Effector memory CD4-positive, alpha-beta T cell (primary cell): ENCODE results near the gene HBP1.
"Not testable (repeated sequence)": the region's sequence is repeated elsewhere in the genome, so short reads cannot be mapped to it uniquely, and the experiment has no call there.

Experiments
- DNase-seq, 3 donors: peaks; one replicate each; pipeline ENCODE4 v3.0.0-alpha.2; 2020
- H3K27ac ChIP-seq: 2 replicates; pipeline ENCODE4 v1.7.0; 2013; ENCODE audit warnings: mild to moderate bottlenecking, low read length, moderate library complexity; ENCODE audit not compliant: insufficient read depth, poor library complexity, severe bottlenecking
- H3K27me3 ChIP-seq: replicated peaks from 2 replicates; pipeline ENCODE4 v1.7.0; 2013; ENCODE audit warnings: mild to moderate bottlenecking, low read length; ENCODE audit not compliant: insufficient read depth, control insufficient read depth, poor library complexity, severe bottlenecking
- H3K36me3 ChIP-seq: 2 replicates; pipeline ENCODE4 v1.7.0; 2013; ENCODE audit warnings: mild to moderate bottlenecking, low read length, moderate library complexity; ENCODE audit not compliant: control insufficient read depth, insufficient read depth
- H3K4me1 ChIP-seq: 2 replicates; pipeline ENCODE4 v1.7.0; 2013; ENCODE audit warnings: low read length, mild to moderate bottlenecking; ENCODE audit not compliant: control insufficient read depth, insufficient read depth, poor library complexity, severe bottlenecking
- H3K4me3 ChIP-seq: 2 replicates; pipeline ENCODE4 v1.7.0; 2013; ENCODE audit warnings: low read length, low read depth, mild to moderate bottlenecking; ENCODE audit not compliant: insufficient read depth, poor library complexity, severe bottlenecking
- H3K9me3 ChIP-seq: 2 replicates; pipeline ENCODE4 v1.7.0; 2013; ENCODE audit warnings: mild to moderate bottlenecking, low read length, moderate library complexity; ENCODE audit not compliant: control insufficient read depth

The HBP1 gene

DNA sequence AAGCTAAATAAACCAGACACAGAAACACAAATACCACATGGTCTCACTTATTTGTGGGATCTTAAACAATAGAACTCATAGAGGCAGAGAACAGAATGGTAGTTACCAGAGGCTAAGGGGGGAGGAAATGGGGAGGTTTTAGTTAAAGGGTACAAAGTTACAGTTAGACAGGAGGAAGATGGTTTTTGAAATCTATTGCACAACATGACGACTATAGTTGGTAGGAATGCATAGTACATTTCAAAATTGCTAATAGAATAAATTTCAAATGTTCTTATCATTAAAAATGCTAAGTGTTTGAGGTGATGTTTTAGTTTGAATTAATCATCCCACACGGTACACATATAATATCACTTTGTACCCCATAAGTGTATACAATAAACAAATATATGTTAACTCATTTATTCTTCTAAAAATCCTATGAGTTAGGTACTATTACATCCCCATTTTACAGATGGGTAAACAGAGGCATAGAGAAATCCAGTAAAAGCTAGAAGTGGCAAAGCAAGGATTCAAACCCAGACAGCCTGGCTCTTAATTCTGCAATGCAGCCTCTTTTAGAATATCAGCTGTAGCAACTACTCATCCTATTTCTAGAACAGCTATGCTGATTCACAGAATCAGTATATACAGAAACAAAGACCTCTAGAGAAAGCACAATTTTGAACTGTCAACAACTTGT, 50.9 kb downstream of the HBP1 start:
- Histone ChIP-seq H3K36me3 (peaks cover 9% of the 10 kb centered on the region), H3K27me3 (no peaks in the 10 kb centered on the region), H3K4me3 (no peak overlapping the region), H3K9me3 (no peaks in the 10 kb centered on the region), H3K27ac (no peak overlapping the region), H3K4me1 (no peaks in the 10 kb centered on the region)
- DNase-seq = no peak

DNA sequence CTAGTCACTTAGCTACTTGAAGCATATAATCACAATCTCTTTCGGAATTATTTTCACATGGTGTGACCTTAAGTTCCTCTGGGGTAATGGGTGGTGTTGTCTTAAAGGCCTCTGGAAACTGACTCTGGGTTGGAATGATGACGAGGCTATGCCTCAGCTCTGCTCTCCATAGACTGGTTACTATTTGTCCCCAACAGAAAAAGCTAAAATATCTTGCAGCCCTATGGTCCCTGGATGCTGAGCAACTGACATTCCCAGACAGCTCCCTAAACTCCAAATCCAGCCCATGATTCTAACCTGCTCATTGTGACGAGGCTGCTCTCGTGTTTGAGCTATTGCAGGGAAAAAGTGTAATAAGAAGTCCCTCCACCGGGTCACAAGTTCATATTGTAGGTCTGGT, 51.6 kb downstream of the HBP1 start:
- no peaks in the 10 kb centered on the region for H3K9me3 ChIP-seq
- H3K4me1 ChIP-seq = no peaks in the 10 kb centered on the region
- H3K36me3 ChIP-seq = peaks cover 9% of the 10 kb centered on the region
- H3K4me3 ChIP-seq = no peak overlapping the region
- H3K27ac ChIP-seq = no peak overlapping the region
- H3K27me3 ChIP-seq = no peaks in the 10 kb centered on the region
- no peak for DNase-seq

DNA sequence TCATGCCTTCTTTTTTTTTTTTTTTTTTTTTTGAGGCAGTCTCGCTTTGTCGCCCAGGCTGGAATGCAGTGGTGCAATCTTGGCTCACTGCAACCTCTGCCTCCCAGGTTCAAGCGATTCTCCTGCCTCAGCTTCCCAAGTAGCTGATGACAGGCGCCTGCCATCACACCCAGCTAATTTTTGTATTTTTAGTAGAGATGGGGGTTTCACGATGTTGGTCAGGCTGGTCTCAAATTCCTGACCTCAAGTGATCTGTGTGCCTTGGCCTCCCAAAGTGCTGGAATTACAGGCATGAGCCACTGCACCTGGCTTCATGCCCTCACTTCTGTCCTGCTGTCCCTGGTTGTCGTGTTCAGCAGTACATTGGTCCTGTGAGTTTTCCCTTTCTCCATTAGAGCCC, 52.0 kb downstream of the HBP1 start:
- not testable (repeated sequence) for H3K27ac ChIP-seq, H3K27me3 ChIP-seq, DNase-seq, H3K36me3 ChIP-seq, H3K9me3 ChIP-seq, H3K4me1 ChIP-seq, H3K4me3 ChIP-seq

DNA sequence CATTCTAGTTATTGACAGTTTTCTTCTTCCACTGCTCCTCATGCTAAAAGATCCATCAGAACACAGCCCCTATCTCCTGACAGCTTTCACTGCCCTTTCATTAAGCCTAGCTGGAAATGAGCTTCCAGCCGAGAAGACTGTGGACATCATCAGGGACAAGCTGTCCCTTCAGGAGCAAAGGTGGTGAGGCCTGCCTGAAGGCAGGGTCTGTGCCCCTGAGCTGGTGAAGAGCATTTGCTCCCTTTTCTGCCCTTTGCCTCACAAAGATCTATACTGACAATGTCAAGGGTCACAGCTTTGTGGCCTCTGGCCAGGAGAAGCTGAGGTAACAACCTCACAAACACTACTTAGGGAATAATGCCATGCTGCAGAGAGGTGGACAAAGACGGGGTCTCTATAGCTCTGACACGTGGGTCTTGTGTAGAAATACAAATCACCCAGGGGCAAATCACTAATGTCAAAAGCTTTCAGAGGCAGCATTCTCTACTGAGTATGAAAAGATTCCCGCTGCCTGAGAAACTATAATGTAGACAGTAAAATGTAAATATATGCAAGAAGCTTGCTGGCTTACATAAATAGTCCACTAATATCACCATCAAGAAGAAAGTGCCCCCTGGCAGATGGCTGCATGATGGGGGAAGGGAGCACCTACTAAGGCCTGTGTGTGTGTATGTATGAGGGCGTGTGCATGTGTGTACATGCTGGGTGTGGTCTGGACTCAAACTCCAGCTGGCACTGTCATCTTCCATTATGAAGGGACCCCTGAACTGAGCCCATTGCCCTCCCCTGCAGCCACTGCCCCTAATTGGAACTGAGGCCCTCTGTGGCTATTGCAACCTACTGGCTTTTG, 55.8 kb downstream of the HBP1 start:
- Histone ChIP-seq H3K36me3 (peaks cover 14% of the 10 kb centered on the region), H3K4me1 (no peaks in the 10 kb centered on the region), H3K27me3 (no peaks in the 10 kb centered on the region), H3K9me3 (no peaks in the 10 kb centered on the region), H3K27ac (no peak overlapping the region), H3K4me3 (no peak overlapping the region)
- no peak for DNase-seq

DNA sequence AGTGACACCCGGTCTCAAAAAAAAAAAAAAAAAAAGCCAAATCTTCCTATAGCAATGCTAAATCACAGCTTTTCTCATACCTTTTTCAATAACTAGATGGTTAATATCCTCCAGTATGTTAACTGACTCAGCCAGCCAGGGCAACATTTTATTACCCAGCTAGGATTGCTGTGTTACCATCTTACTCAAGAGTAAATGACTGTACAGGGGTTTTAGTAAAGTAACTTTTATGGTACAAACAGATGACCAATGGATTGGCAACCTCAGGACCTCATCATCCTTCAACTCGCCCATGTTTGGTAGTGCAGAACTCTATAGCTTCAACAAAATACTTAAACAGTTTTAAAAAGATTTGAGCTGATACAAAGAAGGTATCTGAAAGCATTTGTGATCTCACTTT, 59.5 kb downstream of the HBP1 start:
- no peak overlapping the region for H3K4me3 ChIP-seq
- DNase-seq = no peak
- peaks cover 13% of the 10 kb centered on the region for H3K36me3 ChIP-seq
- no peaks in the 10 kb centered on the region for H3K9me3 ChIP-seq
- no peaks in the 10 kb centered on the region for H3K4me1 ChIP-seq
- no peak overlapping the region for H3K27ac ChIP-seq
- H3K27me3 ChIP-seq = no peaks in the 10 kb centered on the region

DNA sequence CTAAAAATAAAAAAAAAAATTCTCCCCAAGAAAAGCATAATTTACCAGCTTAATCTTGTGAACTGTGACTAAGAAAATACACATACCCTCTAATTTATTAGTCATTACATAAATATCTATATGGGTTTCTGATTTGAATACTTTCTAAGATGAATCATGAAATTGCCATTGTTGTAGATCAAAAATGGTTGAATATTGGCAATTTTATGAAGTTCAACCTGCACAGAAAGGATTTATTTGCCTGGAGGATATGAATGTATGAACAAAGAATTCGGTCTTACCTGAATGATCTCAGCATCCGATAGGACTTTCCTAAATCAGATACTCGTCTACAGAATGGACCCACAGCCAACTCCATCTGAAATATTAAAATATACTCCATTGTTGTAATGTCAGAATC, 61.5 kb downstream of the HBP1 start:
- peaks cover 8% of the 10 kb centered on the region for H3K36me3 ChIP-seq
- no peak overlapping the region for H3K27ac ChIP-seq
- H3K27me3 ChIP-seq = no peaks in the 10 kb centered on the region
- H3K4me3 ChIP-seq = no peak overlapping the region
- no peaks in the 10 kb centered on the region for H3K4me1 ChIP-seq
- DNase-seq = no peak
- H3K9me3 ChIP-seq = no peaks in the 10 kb centered on the region

DNA sequence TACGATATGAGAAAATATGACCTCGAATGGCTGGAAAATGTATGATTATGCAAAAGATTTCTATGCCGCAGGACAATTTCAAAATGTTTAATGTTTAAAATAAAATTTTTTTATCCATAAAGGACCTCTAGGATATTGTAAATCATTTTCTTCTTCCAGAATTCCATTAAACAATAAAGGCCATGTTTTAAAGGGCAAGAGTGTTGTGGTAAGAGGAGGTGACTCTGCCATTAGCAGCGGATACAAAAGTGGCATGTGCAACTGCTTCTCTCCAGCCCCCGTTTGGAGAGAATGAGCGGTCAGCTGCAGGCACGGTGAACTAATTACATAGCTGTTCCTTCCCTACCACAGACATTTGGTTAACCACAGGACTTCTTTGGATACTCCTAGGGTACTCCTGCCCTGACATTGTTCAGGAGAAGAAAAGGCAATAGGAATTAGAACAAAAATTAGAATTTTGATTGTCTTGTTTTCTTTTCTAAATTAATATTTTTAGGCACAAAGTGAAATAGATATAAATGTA, 63.8 kb downstream of the HBP1 start:
- DNase-seq = no peak
- H3K4me3 ChIP-seq = no peak overlapping the region
- H3K4me1 ChIP-seq = no peaks in the 10 kb centered on the region
- no peaks in the 10 kb centered on the region for H3K27me3 ChIP-seq
- no peaks in the 10 kb centered on the region for H3K9me3 ChIP-seq
- no peak overlapping the region for H3K27ac ChIP-seq
- H3K36me3 ChIP-seq = peaks cover 3% of the 10 kb centered on the region

DNA sequence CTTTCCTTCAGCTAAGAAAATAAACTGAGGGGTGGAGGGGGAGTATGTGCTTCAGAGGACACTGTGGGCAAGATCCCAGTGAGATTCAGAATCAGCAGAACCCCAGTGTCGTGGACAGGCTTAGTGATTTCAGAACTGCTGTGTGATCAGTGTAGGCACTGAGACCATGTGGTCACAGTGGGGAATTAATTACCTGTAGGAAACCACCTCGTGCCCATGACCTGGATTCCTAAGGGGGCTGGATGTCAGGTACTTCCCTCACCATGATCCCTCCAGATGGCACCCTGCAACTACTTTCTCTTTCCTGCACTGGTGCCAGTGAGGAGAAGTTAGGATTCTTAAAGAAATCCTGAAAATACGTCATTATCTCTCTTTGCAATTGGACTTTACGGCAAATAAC, 64.4 kb downstream of the HBP1 start:
- Histone ChIP-seq H3K4me3 (no peak overlapping the region), H3K9me3 (no peaks in the 10 kb centered on the region), H3K27ac (no peak overlapping the region), H3K27me3 (no peaks in the 10 kb centered on the region), H3K4me1 (no peaks in the 10 kb centered on the region), H3K36me3 (peaks cover 3% of the 10 kb centered on the region)
- DNase-seq = no peak

DNA sequence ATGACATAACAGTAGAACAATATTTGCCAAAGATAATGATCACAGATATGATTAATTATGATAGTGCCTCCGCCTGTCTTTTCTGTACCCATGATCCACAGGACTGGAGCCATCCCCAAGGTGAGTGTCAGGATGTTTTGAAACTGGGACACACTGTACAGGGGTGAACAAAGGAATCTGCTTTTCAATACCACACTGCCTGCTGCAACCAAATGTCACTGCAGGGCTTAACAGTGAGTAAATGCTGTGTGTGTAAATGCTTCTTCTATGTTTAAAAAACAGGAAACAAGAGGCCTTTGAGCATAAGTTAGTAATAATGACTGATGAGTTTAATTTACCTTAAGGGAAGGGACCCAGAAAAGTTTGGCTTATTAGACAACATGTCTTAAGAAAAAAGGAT, 65.2 kb downstream of the HBP1 start:
- H3K4me3 ChIP-seq = no peak overlapping the region
- no peaks in the 10 kb centered on the region for H3K27me3 ChIP-seq
- no peaks in the 10 kb centered on the region for H3K4me1 ChIP-seq
- H3K27ac ChIP-seq = no peak overlapping the region
- peaks cover 3% of the 10 kb centered on the region for H3K36me3 ChIP-seq
- H3K9me3 ChIP-seq = no peaks in the 10 kb centered on the region
- no peak for DNase-seq

DNA sequence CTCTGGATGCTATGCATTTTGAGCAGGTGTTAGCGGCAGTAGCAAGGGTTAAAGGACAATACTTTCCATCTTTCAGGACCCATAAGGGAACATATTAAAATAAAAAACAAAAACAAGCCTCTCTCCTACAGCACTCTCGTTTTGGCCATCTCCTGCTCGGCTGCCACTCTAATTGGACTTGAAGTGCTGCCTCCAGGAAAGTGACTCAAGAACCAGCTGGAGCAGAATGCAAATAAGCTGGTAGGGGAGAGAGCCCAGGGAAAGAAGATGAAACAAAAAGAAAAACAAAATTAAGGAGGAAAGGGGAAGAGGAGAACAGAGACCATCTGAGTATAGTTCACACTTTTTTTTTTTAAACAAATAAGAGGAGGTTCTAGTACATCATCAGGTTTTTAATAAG, 65.6 kb downstream of the HBP1 start:
- Histone ChIP-seq H3K4me3 (no peak overlapping the region), H3K27ac (no peak overlapping the region), H3K9me3 (no peaks in the 10 kb centered on the region), H3K4me1 (no peaks in the 10 kb centered on the region), H3K36me3 (peaks cover 3% of the 10 kb centered on the region), H3K27me3 (no peaks in the 10 kb centered on the region)
- no peak for DNase-seq
